Activated CD8-positive, alpha-beta memory T cell treated with anti-CD3 and anti-CD28 coated beads for 1 hour (primary cell): Measurements from ENCODE around the gene PRICKLE3.
"Not testable (repeated sequence)": the region's sequence is repeated elsewhere in the genome, so short reads cannot be mapped to it uniquely, and the experiment has no call there.

Source experiments
- DNase-seq, 2 donors: peaks; one replicate each; pipeline ENCODE4 v3.0.0-alpha.2; 2020; ENCODE audit warnings: low read depth in 1 of 2; ENCODE audit errors: extremely low read depth in 1 of 2

Gene PRICKLE3

GRCh38 chrX:49164589-49165360, 21.4 kb downstream of the PRICKLE3 start:
- no peak for DNase-seq

GRCh38 chrX:49163555-49164419, 22.4 kb downstream of the PRICKLE3 start:
- DNase-seq = peak in 1 of 2 donors; percentile 67

- no peak for DNase-seq
Observed at GRCh38 chrX:49162620-49163019, 23.6 kb downstream of the PRICKLE3 start, which contains the start of gene MAGIX. TSS of gene MAGIX (plus strand) at chrX:49162758. CDS start at chrX:49162890, 132 bp downstream.

GRCh38 chrX:49161632-49162031, 24.5 kb downstream of the PRICKLE3 start:
- no peak for DNase-seq

DNA sequence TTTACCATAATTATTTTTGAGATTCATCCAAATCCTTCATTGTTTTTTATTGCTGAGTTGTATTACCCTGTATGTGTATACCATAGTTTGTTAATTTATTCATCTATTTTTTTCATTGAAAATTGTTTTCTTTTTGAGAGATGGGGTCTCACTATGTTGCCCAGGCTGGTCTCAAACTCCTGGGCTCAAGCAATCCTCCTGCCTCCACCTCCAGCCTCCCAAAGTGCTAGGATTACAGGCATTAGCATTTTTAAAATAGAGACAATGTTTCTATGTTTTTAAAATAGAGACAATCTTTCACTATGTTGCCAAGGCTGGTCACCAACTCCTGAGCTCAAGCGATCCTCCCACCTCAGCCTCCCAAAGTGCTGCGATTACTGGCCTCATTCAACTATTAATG, 25.3 kb downstream of the PRICKLE3 start:
- no peak for DNase-seq

GRCh38 chrX:49157194-49157593, 29.0 kb downstream of the PRICKLE3 start:
- no peak for DNase-seq

DNA sequence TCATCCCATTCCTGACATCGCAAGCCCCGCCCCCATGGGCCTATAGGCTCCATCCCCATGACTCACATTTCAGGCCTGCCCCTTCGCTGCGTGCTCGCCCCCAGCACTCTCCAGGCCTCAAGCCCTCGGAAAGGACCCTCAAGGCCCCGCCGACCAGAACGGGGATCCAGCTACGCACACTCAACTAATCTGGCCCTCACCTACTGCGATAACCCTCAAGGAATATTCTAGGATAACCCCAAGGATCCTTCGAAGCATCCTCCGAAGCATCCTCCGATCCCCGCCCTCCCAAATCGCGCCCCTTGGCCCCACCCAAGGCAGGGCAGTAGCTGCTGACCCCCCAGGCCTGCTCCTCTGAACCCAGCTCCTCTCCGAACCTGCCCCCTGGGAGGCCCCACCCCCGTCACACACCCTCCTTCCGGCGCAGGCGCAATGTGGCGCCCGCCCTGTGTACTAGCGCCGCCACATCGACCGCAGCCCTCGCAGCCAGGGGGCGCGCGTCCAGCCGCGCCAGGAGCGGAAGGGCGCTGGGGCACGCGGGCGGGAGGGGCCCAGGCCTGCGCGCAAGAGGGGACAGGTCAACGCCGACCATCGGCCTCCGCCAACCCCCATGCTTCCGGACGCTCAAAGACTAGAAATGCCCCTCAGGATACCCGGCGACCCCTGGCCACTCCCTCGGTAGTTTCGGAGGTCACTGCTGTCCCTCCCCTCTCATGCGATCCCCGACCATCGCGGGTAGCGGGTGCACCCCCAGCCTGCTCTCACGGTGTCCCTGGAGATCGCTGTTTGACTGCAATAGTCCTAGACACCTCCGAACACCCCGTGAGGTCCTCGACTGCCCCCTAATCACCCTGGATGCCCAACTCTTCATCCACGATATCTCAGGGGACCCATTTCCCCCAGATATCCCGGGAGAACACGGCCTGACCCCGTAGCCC, 30.0 kb downstream of the PRICKLE3 start:
- DNase-seq = peak; percentile 52 to 79

GRCh38 chrX:49155243-49155899, 30.8 kb downstream of the PRICKLE3 start:
- no peak for DNase-seq

DNA sequence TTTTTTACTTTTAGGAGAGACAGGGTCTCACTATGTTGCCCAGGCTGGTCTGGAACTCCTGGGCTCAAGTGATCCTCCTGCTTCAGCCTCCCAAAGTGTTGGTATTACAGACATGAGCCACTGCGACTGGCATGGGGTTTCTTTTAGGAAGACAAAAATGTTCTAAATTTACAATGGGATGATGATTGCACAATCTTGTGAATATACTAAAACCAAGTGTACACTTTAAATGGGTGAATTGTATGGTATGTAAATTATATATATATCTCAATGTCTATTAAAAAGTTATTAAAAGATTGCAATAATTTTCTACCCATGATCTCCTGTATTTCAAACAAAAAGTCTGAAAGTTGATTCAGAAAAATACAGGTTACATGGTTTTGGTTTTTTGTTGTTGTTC, 32.7 kb downstream of the PRICKLE3 start:
- no peak for DNase-seq

GRCh38 chrX:49149291-49149690, 36.9 kb downstream of the PRICKLE3 start:
- DNase-seq = not testable (repeated sequence)

- not testable (repeated sequence) for DNase-seq
Observed at GRCh38 chrX:49148390-49149100, 37.6 kb downstream of the PRICKLE3 start.

GRCh38 chrX:49147936-49148335, 38.2 kb downstream of the PRICKLE3 start:
- no peak for DNase-seq

GRCh38 chrX:49147282-49147681, 38.9 kb downstream of the PRICKLE3 start:
- no peak for DNase-seq

- DNase-seq = not testable (repeated sequence)
Observed at GRCh38 chrX:49143154-49143553, 43.0 kb downstream of the PRICKLE3 start.

- DNase-seq = not testable (repeated sequence)
Observed at GRCh38 chrX:49142264-49142663, 43.9 kb downstream of the PRICKLE3 start.

- no peak for DNase-seq
Observed at GRCh38 chrX:49139713-49140112, 46.5 kb downstream of the PRICKLE3 start.

GRCh38 chrX:49137492-49137891, 48.7 kb downstream of the PRICKLE3 start:
- DNase-seq = no peak

DNA sequence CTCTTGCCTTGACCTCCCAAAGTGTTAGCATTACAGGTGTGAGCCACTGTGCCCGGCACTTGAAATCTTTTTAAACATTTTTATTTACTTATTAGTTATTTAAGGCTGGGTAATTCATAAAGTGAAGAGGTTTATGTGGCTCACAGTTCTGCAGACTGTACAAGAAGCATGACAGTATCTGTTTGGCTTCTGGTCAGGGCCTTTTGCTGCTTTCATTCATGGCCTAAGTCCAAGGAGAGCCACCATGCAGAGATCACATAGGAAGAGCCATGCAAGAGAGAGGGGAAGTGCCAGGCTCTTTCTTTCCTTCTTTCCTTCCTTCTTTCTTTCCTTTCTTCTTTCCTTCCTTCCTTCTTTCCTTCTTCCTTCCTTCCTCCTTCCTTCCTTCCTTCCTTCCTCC, 52.4 kb downstream of the PRICKLE3 start:
- DNase-seq = no peak

- DNase-seq = not testable (repeated sequence)
Observed at GRCh38 chrX:49132275-49132674, 53.9 kb downstream of the PRICKLE3 start.

DNA sequence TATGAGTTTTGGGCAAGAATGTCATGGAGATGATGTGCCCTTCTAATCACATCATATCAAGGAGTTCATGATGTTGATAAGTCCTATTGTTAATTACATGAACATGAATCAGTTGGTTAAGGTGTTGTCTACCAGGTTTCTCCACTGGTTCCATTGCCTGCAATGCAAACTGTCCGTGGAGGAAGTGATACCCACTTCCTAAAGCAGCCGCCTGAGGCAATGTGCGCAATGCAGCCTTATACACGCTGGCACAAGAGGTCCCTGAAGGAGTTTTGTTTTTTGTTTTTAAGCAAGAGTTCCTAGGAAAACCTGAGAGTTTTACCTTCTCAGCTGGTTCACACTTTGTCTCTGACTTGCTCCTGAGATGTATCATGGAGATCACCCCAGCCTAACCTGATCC, 56.7 kb downstream of the PRICKLE3 start:
- DNase-seq = no peak
